GM18868 (cell line): Measurements from ENCODE around the gene VAV3.
"Not testable (repeated sequence)": the region's sequence is repeated elsewhere in the genome, so short reads cannot be mapped to it uniquely, and the experiment has no call there.

Source experiments
- ATAC-seq: cut with Tn5 transposase; IDR thresholded peaks from one replicate; pipeline ENCODE4 v1.9.1; 2021; ENCODE audit warnings: mild to moderate bottlenecking, moderate library complexity; ENCODE audit not compliant: unreplicated experiment

Gene VAV3

DNA sequence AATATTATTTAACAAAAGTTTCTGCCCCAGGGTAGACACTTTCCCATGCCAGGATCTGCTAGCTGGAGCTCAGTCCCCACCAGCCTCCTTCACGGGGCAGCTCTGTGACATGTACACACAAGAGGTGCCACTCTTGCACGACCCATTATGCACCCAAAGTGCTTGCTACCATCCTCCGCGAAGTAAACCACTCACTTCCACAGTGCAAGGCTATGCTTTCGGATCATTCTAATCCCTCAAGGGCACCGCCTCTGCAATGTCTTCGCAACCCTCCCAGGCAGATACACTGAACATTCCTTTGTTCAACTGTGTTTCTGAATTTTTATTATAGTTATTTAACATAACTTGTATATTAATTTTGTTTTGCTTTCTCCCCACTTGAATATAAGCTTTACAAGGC is 303.8 kb downstream of the VAV3 start:
- no peak for ATAC-seq

DNA sequence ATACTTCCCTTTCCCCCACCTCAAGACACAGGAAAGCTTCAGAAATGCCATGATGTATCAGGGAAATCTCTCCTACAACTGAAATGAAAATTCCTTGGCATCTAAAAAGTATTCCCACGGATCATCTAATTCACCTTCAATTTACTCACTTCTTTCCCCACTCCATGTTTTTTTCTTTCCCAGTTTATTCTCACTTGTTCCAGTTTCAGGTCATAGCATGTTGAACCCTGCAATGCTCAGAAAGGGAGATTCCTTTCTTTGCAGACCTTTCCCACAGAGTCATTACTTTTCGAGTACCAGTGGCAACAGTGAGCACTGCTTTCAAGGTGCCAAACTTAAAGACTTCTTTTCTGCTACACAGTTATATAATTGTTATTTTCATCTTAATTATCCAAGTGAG is 305.0 kb downstream of the VAV3 start:
- ATAC-seq: no peak

DNA sequence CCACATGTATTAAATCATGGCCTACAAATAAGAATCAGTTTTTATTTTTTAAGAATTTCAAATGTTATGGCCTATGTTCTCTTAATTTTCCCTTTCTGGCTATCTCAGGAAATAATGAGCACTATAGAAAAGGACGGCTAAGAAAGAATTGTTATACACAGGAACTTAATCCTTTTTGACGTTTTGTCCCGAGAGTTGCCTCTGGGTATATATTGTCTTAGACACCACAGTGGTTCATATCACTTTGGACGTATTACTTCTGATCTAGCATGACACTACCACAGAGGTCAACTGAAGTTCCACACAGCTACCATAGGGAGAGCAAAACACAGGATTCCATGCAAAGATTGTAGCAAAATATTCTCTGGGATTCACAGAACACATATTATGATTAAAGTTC is 307.6 kb downstream of the VAV3 start:
- ATAC-seq: no peak

DNA sequence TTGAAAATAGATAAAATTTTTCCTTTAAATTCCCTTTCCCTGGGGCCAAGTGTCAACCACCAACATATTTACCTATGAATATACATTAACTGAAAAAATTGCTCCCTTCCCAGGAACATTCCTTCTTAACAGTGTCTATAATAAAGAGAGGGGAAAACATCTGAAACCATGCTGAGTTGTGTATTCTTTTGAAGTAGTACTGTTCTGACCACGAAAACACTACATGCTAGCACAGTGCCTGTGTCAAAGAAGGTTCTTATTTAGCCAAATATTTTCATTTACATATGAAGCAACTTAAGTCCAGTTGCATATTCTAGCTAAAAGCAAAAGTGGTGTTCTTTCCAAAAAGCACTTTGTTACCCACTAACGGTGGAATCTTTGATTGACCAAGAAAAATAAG is 311.2 kb downstream of the VAV3 start:
- ATAC-seq: no peak

DNA sequence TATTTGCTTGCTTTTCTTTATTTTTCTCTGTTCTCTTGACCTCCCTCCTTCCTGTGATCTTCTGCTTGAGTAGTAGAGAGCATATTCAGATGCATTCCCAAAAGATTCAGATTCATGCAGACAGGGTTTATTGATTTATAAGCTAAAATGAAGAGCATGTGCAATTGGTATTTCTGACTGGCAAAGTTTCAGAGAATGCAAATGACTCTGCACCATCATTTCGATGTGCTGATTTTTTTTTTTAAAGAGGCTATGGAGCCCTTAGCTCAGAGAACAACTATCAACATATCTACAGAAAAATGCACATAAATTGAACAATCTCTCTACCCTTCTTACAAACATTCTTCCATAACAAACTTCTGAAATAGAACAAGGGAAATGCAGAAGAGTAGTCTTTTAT is 312.0 kb downstream of the VAV3 start:
- no peak for ATAC-seq

DNA sequence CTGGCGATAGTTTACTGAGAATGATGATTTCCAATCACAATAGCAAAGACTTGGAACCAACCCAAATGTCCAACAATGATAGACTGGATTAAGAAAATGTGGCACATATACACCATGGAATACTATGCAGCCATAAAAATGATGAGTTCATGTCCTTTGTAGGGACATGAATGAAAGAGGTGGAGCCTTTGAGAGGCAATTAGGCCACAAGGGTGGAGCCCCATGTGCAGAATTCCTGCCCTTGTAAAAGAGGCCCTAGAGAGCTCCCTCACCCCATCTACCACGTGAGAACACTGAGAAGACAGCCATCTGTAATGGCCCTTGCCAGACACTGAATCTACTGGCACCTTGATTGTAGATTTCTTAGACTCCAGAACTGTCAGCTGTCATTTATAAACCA is 314.2 kb downstream of the VAV3 start:
- ATAC-seq: not testable (repeated sequence)

DNA sequence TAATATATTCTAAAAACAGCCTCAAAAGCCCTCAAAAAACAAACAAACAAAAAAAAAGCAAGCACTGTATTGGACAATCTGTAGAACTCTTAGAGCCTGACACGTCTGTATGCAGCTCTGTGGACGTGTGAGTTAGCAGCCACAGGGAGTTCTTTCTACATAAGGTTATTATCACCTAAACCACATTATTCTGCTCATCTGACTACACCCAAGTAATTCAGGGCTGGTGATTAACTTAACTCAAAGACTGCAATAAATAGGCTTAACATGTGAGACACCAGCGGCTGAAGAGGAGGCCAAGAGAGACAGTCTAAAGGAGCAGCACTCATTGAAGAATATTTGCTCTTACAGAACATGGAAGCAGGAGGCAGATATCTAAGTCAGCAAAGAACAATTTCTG is 316.0 kb downstream of the VAV3 start:
- no peak for ATAC-seq

DNA sequence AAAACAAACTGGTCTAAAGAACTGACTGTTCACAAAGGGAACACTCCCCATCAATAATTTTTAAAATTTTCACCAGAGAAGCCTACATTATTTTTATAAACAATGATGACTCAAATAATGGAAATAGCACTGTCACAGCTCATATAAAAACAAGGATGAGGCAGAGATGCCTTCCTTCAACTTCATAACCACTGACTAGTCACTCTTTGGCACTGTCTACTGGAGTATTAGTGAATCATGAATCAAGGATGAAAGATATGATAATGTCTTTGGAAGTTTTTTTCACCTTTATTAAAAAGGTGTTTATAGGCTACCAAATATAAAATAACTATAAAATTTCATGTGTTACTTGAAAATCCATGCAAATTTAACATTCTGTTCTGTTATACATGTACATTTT is 316.9 kb downstream of the VAV3 start:
- ATAC-seq: no peak

DNA sequence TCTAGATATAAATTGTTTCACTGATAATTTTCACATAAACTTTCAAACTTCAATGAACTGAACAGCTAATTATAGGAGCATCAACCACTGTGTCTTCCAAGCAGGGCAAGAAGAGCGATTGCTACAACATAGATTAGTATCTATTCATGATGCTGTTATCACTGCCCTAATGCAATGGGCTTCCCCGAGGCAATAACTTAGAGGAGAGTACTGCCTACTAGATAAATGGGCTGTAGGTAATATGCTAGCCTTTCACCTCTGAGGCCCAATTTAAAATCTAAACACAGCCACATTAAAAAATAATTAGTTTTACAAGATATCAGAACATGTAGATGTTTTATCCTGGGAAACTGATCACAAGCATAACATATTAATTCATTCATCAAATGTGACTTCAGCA is 318.0 kb downstream of the VAV3 start:
- no peak for ATAC-seq

DNA sequence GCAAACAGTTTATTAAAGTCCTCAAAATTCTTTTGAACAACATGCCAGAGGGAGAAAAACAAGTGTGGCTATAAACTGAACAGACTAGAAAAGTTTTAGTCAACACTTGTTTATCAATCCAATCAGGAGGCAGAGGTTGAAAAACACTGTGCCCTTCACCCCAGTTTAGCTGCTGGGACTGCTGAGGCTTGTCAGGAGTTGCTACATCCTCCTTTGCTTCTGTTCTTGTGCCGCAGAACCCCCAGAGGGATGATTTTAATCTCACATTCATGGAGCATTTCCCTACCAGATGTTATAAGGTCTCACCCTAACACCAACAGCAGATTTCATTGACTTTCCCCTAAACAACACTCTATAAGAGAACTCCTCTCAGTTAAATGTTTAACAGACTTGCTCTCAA is 321.2 kb downstream of the VAV3 start:
- no peak for ATAC-seq

DNA sequence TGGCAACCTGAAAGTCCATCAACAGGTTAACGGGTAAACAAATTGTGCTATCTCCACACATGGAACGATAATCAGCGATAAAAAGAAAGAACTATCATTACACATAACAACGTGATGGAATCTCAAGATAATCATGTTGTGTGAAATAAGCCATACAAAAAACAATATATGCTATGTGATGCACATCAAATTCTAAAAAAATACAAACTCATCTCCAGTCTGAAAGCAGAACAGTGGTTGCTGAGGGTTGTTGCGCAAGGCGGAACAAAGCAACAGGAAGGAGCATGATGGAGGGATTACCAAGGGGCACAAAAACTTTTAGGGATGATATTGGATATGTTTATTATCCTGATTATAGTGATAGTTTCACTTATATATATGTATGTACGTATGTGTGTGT is 324.8 kb downstream of the VAV3 start:
- no peak for ATAC-seq

DNA sequence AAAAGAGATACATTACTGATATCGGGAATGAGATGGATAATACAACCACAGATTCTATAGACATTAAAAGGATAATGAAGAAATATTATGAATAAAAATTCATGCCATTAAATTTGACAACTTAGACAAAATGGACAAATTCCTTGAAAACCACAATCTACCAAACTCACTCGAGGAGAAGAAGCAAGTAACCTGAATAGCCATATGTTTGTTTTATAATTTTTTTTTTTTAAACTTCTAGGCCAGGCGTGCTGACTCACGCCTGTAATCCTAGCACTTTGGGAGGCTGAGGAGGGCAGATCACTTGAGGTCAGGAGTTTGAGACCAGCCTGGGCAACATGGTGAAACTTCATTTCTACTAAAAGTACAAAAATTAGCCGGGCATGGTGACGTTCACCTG is 327.9 kb downstream of the VAV3 start:
- ATAC-seq: no peak

DNA sequence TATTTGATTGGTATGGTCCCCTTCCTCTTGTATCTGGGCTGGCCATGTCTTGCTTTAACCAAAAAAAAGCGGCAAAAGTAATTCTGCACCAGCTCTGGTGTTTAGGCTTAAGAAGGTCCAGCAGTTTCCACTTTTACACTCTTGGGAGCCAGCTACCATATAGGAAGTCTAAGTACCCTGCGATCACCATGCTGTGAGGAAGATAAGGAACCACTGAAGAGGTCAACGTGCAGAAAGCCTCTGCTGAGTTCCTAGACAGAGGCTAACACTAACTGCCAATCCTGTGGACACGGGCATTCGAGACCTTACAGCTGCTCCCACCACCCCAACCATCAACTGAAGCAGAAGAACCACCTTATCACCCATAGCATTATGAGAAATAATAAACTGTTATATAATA is 331.4 kb downstream of the VAV3 start:
- ATAC-seq: no peak

DNA sequence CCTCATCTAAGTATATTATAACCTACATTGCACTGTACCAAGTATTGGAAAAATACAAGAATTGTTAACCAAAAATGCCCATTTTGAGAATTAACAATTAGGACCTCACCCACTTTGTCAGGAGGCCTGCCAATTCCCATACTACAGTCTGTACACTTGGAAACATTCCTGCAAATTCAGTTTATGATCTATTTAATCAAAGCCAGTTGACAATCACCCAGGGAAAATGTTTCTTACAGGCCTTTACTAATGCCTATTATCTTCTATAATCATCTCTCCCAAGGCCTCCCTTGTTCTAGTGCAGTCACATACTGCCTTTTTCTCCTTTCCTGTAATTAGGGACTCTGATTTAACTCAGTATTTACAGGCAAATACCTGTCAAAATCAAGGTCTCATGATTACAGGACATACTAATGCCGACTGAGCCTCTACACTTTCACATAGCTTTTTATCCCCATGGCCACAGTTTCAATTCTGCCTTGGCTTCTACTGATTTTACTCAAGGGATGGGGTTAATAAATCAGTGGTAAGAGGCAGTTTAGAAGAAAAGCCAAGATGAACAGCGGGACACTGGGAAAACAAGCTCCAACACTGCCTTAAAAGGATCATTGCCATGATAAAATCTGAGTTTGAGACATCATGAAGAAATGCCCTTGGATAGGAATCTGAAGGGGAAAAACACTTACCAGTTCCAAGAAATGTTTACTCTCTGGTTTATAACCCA is 338.7 kb downstream of the VAV3 start:
- no peak for ATAC-seq

DNA sequence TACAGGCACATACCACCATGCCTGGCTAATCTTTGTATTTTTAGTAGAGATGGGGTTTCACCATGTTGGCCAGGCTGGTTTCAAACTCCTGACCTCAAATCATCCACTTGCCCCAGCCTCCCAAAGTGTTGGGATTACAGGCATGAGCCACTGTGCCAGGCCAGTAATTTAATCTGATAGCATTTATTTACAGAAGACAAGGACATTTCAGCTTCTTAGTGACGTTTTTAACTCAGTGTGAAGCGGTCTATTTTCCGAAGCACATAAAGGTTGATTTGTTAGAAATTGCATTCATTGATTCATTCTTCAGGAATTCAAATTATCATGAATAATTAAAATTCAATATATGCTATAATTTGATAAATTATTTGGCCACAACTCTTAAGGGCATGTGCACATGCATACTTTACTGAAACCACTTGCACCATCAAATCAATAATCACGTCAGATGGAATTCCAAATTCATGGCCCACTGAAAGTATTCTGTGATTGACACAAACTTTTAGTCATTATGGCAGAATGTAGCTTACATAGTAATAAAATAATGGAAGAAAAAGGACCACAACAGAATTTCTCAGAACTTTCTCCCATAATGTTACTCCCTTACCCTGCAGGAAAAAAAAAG is 339.5 kb downstream of the VAV3 start:
- ATAC-seq: no peak

DNA sequence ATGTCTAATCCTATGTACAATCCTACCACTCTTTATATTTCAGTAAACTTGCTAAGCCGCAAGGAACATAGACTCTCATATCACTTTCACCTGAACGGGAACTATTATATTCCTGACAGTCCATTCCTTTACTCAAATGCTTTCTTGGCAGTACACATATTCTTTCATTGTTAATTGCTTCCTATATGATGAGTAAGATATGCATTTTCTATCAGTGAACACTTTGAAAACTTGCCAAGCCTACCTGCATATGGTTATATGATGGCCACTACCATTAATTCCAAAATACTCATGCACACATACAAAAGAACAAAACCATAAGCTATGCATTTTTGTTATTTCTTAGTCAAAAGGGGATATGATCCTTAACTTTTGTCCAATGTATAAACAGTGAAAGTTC is 341.5 kb downstream of the VAV3 start:
- ATAC-seq: no peak

DNA sequence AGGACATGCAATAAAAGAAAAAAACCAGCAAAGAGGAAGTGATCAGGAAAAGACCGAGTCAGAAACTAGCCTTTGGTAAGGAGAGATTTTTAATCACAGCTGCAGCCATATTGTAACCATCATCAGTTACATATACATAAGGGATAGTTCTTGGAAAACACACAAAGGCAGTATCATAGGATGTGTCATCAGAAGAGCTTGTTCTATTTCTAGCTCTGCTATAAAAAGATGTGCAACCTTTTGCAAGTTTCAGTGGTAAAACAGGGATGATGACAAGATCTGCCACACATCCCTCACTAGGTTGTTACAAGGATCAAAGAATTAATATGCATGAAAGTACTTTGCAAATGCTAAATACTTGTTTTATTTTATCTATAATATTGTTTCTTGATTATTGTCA is 342.0 kb downstream of the VAV3 start:
- no peak for ATAC-seq

DNA sequence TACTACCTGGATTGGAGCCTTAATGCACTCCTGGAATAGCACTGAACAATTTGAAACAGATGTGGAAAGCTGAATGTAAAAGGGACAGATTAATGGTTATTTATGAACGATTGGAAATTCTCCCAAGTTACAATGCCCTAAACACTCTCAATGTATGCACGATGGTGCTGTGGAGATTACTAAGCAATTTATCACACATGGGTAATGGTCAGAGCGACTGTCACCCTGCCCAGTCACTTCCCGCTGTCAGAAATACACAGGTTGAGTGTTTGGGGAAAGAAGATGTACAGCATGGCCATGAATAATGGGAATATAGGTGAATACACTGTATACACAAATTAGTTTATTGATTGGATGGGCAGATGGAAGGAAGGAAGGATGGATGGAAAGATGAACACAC is 342.4 kb downstream of the VAV3 start:
- no peak for ATAC-seq

DNA sequence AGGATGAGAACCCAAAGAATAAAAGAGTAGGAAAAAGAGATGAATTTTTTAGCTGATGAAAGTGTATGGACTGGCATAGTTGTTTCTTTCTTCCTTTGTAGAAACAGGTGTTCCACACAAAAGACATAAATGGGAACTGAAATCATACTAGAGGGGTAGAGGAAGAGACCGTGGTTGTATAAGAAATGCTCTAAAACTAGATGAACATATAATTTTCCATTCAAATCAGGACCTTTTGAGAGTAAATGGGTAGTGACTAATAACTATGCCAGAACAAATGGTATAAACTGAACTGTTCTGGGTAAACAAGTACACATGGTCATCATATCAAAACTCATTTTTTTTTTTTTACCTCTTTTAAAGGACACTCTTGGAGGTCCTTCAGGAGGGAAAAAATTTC is 344.2 kb downstream of the VAV3 start:
- ATAC-seq: no peak

DNA sequence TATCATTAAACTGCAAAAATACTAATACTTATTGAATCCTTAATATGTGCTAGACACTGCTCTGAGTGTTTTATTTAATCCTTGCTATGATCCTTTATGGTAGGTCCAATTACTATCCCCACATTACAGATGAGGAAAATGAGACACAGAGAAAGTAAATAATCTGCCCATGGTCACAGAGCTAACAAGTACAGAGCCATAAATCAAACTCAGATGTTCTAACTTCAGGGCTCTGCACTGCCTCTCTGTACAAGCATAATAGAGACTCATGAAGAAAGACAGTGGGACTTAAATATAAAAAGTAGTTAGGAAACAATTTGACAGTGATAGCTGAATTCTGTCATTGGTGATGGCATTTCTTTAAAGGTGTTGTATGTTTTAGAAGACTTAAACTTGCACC is 346.4 kb downstream of the VAV3 start:
- no peak for ATAC-seq

DNA sequence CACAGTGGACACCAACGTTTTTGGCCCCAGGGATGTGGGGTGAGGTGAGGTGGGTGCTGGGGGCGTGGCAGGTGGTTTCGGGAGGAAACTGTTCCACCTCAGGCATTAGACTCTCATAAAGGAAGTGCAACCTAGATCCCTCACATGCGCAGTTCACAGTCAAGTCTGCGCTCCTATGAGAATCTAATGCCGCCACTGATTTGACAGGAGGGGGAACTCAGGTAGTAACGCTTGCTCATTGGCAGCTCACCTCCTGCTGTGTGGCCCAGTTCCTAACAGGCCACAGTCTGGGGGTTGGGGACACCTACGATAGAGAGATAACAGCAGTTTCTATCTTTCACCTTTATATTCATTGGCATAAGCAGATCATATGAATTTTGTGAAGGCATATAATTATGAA is 347.1 kb downstream of the VAV3 start:
- no peak for ATAC-seq

DNA sequence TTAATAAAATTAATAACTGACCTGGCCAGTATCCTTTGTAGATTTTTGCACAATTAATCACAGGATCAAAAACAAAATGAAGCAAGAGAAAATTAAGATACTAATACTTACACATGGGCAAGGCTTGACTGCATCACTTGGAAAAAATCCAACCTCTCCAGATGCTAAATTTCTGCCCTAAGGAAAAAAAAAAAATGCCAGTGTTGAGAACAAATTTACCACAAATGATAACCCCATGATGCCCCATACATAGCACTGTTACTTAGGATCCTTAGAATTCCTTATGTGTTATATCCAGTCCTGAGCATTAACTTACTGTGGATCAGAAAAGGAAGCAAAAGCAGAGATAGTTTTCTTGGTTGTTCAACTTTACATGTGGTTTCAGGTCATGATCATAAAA is 347.5 kb downstream of the VAV3 start:
- no peak for ATAC-seq

DNA sequence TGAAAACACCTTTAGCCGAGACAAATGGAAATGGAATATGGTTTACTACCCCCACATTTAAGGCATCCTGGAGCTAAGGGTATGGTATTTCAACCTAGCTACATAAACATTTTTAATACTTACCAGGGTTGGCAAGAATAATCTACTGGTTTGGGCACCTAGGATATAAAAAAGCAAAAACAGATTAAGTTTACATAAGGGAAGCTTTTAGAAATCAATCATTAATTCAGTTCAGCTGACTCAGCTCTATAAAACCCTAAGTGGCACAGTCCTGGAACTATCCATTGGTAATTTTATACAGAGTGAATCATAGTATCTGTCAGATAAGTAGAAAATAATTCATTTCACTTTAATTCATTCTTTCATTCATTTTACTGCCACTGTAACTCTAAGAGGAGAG is 355.2 kb downstream of the VAV3 start:
- ATAC-seq: no peak
